Measurements from ENCODE around the gene MRPL41.
"Not testable (repeated sequence)": the region's sequence is repeated elsewhere in the genome, so short reads cannot be mapped to it uniquely, and the experiment has no call there.

MRPL41 gene

DNA sequence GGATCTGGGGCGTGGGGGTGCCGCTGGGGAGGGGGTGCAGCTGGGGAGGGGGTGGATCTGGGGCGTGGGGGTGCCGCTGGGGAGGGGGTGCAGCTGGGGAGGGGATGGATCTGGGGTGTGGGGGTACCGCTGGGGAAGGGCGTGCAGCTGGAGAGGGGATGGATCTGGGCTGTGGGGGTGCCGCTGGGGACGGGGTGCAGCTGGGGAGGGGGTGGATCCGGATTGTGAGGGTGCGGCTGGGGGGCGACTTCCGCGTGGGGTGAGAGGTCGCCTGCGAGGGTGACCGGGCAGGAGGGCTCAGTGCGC lies 768 bp upstream of the MRPL41 start:
- DNase-seq (ENCODE audit: low read depth, low spot score), result not testable (repeated sequence)
- peak overlapping the region; percentile 60 for H3K27ac ChIP-seq

DNA sequence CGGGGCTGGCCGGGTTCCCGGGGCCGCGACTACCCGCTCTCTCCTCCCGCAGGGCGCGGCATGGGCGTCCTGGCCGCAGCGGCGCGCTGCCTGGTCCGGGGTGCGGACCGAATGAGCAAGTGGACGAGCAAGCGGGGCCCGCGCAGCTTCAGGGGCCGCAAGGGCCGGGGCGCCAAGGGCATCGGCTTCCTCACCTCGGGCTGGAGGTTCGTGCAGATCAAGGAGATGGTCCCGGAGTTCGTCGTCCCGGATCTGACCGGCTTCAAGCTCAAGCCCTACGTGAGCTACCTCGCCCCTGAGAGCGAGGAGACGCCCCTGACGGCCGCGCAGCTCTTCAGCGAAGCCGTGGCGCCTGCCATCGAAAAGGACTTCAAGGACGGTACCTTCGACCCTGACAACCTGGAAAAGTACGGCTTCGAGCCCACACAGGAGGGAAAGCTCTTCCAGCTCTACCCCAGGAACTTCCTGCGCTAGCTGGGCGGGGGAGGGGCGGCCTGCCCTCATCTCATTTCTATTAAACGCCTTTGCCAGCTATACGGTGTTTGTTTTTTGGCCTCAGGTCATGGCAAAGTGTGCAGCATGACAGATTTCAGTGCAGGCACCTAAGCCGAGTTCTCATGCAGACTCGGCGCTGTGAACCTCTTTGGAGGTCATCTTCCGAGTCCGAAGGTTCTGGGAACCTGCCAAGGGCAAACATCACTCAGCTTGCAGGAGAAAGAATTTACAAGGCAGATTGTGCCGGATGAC lies 516 bp downstream of the MRPL41 start:
- no peak for DNase-seq (ENCODE audit: low read depth, low spot score)
- H3K27ac ChIP-seq, result peak overlapping the region; percentile 60

DNA sequence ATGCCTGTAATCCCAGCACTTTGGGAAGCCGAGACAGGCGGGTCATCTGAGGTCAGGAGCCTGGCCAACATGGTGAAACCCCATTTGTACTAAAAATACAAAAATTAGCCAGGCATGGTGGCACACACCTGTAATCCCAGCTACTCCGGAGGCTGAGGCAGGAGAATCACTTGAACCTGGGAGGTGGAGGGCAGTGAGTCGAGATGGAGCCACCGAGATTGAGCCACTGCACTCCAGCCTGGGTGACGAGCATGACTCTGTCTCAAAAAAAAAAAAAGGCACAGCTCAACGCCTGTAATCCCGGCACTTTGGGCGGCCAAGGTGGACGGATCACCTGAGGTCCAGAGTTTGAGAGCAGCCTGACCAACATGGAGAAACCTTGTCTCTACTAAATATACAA lies 2.0 kb downstream of the MRPL41 start:
- not testable (repeated sequence) for DNase-seq (ENCODE audit: low read depth, low spot score); H3K27ac ChIP-seq

DNA sequence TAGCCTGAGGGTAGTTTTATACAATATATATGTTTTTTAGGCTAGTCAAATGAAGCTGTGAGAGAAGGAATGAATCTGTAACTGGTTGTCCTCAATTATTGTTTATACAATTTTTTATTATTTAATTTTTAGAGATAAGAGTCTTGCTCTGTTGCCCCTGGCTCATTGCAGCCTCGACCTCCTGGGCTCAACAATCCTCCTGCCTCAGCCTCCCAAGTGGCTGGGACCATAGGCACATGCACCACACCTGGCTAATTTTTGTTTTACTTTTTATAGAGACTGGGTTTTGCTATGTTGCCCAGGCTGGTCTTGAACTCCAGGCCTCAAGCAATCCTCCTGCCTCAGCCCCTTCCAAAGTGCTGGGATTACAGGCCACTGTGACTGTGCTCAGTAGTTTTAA lies 2.7 kb downstream of the MRPL41 start:
- no peak overlapping the region for H3K27ac ChIP-seq
- no peak for DNase-seq (ENCODE audit: low read depth, low spot score)

DNA sequence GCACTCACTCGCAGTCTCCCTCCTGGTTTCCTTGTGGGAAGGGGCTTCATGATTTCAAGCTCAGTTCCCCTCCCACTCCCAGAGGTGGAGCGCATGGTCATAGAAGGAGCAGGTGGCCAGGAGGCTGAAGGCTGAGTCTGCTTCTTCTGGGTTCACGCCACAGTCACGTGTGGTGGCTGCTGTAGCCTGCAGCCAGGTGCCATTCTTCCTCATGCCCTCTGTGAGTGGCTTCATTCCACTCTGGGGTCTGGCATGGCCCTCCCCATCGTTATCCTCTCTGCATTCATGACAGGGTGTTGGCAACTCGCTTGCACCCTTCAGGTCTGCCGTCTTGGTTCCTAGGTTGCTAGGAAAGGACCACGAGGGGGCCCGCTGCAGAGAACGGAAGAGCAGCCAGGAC lies 3.5 kb downstream of the MRPL41 start:
- no peak for DNase-seq (ENCODE audit: low read depth, low spot score)

DNA sequence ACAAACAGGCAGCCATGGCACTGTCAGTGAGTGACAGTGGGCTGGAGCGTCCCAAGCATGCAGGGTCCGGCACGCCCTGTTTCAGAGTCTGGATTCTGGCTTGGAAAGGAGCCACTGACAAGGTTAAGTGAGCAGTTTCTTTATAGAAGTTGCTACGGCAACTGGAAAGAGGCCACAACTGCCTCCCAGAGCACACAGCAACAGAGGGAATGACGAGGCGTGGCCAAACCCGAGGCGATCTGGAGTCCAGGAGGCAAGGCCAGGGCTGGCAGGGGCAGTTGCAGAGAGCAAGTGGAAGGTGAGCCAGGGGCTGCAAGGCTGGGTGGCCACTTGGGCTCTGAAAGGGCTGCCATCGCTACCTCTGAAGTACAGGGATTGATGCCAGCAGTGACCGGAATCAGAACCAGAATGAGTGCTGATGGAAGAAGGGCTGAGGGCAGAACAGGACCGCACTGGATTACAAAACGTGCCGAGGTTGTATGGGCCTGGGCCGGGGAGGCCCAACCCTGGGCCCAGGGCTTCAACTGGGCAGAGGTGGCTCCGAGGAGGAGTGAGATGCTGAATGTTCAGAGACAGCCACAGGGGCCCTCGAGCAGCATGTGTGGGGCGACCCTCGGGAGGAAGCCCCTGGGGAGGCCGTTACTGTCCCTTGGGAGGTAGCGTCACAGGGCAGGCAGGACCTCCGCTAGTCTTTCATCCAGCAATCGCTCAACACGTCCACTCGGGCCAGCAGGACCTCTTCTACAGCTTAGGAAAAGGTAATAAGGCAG lies 4.6 kb downstream of the MRPL41 start:
- no peak overlapping the region for H3K27ac ChIP-seq
- DNase-seq (ENCODE audit: low read depth, low spot score), result no peak

More for the DNA sequence above, 3.5 kb downstream of the MRPL41 start:
- no peak overlapping the region for H3K27ac ChIP-seq

DNA sequence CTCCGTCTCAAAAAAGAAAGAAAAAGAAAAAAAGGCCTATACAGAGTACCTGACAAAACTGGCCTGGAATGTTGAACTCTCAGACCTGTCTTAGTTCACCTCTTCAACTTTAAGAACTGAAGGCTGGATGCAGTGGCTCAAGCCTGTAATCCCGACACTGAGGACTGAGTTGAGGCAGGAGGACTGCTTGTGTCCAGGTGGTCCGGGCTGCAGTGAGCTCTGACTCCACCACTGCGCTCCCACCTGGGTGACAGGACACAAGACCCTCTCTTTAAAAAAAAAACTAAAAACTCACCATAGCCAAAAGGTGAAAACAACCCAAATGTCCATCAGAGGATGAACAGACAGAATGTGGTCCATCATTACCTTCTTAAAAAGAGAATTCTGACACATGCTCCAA lies 6.4 kb downstream of the MRPL41 start:
- DNase-seq (ENCODE audit: low read depth, low spot score), result no peak

DNA sequence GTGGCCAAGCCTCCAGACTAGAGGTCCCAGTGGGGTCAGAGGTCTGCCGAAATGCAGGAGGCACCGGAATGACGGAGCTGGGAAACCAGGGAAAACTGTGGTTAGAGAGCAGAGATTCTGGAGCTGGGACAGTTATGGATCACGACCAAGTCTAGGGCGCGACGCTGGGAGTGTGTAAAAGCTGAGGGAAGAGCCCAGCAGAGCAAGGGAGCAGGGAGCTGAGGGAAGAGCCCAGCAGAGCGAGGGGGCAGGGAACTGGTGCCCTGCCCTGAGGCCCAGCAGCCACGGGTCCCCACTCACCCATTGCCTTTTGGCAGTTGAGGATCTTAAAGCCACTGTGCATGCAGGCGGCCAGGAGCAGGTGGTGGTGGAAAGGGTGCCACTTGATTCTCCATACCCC lies 12.5 kb downstream of the MRPL41 start:
- H3K27ac ChIP-seq, result no peak overlapping the region
- no peak for DNase-seq (ENCODE audit: low read depth, low spot score)

More for the DNA sequence above, 6.4 kb downstream of the MRPL41 start:
- no peak overlapping the region for H3K27ac ChIP-seq

DNA sequence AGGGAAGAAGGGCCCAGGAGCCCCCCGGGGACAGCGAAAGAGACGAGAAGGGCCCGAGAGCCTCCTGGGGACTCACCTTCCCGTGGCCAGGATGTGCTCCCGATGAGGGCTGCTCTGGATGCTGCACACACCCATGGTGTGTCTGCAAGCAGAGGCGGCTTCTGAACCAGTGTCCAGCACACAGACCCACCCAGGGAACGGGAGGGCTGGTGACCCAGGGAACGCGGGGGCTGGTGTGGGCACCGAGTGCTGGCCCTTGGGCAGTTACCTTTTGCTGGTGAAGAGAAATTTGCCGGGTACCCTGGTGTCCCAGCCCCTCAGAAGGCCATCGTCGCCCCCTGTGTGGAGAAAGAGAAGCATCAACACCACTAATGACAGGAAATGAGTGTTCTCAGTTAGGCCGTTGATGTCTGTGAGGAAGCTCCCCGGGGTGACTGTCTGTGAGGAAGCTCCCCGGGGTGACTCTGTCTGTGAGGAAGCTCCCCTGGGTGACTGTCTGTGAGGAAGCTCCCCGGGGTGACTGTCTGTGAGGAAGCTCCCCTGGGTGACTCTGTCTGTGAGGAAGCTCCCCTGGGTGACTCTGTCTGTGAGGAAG lies 13.2 kb downstream of the MRPL41 start:
- DNase-seq (ENCODE audit: low read depth, low spot score), result no peak
- no peak overlapping the region for H3K27ac ChIP-seq

DNA sequence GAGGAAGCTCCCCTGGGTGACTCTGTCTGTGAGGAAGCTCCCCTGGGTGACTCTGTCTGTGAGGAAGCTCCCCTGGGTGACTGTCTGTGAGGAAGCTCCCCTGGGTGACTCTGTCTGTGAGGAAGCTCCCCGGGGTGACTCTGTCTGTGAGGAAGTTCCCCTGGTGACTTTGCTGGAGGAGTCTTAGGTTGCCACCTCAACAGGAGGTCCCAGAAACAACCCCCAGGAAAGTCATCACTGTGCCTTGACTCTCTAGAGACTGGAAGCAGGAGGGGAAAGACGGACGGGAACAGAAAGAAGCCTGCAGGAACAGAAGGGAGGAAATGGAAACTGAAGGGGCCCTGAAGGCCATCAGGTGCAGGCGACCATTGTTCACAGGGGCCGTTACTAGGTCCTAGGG lies 16.8 kb downstream of the MRPL41 start:
- not testable (repeated sequence) for H3K27ac ChIP-seq; DNase-seq (ENCODE audit: low read depth, low spot score)

DNA sequence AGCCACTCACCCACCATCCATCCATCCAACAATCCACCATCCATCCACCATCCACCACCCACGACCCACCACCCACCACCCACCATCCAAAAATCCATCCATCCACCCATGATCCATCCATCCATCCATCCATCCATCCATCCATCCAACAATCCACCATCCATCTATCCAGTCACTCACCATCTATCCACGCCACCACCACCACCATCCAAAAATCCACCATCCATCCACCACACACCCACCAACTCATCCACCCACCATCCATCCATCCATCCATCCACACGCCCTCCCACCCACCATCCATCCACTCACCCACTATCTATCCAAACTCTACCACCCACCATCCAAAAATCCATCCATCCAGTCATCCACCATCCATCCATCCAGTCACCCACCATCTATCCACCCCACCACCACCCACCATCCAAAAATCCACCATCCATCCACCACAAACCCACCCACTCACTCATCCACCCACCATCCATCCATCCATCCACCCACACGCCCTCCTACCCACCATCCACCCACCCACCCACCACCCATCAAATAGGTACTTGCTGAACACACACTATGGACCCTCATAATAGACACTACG lies 18.0 kb downstream of the MRPL41 start:
- no peak for DNase-seq (ENCODE audit: low read depth, low spot score)
- no peak overlapping the region for H3K27ac ChIP-seq

DNA sequence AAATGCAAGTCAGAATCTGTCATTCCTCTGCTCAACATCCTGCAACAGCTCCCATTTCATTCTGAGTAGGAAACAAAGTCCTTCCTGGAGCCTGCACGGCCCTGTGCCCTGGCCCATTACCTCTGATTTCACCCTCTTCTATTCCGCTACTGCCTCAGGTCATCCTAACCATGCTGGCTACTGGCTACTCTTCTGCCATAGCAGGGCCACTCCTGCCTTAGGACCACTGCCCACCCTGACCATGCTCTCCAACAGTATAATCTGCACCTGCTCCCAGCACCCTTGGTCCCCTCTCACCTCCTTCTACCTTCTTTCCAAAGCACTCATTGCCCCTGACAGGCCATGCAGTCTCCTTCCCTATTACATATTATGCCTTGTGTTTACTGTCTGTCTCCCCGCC lies 18.9 kb downstream of the MRPL41 start:
- H3K27ac ChIP-seq, result no peak overlapping the region
- DNase-seq (ENCODE audit: low read depth, low spot score), result no peak

DNA sequence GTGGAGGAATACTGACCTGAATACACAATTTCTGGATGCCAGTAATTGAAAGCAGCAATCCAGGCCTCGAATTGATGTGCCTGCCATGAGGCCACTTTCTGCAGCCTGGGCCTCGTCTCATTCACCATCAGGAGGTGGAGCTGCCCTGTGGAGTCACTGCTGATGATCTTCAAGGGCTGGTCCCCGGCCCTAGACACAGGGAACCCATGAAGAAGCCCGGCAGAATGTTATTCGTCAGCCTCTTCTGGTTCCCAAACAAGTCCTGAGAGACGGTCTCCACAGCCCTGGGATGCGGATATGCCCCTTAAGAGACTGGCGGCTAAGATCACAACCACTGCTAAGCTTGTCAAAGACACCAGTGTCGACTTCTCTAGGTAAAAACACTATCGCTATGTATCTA lies 22.5 kb downstream of the MRPL41 start:
- no peak for DNase-seq (ENCODE audit: low read depth, low spot score)
- H3K27ac ChIP-seq, result no peak overlapping the region

DNA sequence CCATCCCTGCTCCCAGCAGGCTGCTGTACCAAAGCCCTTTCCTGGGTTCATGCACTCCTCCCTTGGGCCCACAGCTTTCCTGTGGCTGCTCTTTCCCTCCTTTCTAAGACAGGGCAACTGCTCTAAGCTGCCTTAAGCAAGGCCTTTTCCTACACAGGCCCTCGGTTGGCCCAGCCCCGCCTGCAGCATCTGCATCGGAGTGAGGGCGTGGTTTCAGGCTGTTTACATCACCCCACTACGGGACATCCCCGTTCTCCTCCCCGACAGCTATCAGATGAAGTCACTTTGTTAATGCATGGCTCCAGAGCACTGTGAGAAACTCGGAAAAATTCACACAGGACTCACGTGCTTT lies 23.7 kb downstream of the MRPL41 start:
- H3K27ac ChIP-seq, result peak overlapping the region; percentile 78
- DNase-seq (ENCODE audit: low read depth, low spot score), result no peak

DNA sequence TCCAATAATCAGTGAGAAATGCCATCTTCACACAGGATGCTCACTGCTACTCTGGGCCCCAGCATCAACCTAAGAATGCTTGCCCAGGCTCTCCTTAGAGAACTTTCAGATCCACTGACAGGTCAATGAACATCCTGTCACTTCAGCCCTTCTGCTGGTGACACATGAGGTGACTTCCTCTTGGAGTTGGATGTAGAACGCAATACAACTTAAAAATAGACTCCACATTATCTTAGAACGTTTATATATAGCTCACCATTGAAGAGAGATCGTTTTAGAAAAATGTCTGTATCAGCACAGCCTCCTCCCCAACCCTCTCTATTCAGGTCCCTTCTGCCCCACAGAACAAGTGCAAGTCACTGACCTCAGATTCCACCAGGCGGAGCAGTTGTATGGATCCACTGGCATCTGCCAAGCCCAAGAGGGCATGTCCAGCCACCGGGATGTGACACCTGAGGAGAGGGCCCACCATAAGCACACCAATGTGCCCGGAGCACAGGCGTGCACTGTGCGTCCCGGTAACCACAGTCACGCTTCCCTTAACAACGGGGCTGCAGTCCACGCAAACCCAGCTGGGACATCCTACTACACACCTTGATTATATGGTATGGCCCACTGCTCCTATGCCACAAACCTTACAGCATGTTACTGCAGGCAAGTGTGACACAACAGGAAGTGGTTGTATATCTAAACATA lies 24.2 kb downstream of the MRPL41 start:
- peak overlapping the region; percentile 78 for H3K27ac ChIP-seq
- DNase-seq (ENCODE audit: low read depth, low spot score), result no peak

DNA sequence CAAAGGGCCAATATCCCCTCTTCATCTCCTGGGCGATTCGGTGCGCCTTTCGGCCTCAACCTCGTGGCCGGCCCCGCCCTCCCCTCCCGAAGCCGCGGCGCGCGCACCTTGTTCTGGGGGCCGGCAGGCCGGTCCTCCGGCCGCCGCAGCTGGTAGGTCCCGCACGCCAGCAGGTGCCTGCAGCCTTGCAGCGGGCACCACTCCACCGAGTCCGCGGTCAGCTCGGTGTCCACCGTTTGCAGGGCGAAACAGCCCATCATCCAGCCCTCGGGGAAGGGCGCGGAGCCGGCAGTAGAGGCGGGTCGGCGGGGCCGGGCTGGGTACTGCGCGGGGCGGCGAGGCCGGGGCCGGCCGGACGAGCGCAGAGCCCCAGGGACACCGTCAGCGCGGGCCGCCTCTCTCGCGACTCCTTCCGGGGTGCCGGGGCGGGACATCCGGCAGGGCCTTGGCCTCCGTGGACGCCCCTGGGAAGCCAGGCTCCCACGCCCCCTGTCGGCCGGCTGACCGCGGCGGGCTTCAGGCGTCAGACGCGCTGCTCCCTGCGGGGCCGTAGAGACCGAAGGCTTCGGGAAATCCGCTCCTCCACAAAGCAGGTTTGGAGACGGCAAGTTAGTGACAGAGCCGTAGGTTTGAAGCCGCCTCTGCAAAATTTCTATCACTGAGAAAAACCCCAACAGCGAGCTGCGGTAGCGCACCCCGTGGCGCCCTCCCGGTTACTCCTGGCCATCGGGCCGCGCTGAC lies 27.0 kb downstream of the MRPL41 start, which contains the start of gene DPH7:
DPH7 (minus strand) TSS at position 408 of the 741 bp plus-strand sequence; CDS start at position 260, 148 bp downstream.
- DNase-seq (ENCODE audit: low read depth, low spot score), result peak; percentile 39
- H3K27ac ChIP-seq, result peak within 1 kb of the TSS; percentile 78

DNA sequence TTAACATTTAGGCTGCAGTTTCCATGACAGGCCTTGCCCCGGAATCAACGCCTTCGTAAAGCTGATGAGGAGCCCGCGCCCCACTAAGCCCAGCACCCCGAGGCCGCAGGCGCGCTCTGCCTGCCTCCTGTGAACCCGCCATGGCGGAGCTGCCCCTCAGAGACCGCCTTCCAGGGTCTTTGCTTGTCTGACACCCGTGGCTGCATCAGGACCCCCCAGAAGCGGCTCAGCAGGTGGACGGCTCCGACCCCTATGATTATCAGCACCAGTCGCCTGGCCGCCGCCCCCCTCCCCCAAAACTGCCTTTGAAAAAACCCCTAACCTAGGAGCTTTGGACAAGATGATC lies 27.6 kb downstream of the MRPL41 start:
- H3K27ac ChIP-seq, result peak overlapping the region; percentile 78
- DNase-seq (ENCODE audit: low read depth, low spot score), result no peak

DNA sequence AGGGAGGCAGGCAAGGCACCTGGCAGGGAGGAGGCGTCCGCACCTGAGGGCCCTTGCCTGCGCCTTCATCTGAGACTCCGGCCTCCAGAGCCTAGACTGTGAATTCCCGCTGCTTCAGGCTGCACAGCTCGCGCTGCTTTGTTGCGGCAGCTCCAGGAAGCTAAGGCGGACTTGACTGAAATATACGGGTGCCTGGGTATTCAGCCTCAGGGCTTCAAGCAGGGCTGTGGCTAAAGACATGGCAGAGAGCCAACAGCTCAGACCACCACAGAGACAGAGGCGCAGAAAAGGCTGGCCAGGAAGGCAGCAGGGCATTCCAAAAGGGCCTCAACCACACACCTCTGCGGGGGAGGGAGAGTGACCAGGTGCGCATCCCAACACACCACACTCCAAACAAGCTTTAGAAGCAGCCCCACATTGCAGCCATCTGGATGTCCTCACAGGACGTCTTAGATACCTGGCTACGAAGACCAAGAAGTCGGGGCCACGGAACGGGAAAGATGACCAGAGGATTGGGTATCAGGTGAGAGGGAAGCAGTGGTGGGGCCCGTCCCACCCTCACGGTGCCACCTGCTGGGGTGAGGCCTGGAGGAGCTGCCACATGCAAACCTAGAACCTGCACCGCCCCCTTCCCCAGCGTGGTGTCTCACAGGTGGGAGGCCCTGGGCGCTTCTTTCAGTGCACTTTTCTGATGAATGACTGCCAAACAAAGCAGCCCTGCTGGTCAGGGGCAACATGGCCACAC lies 28.7 kb downstream of the MRPL41 start:
- no peak for DNase-seq (ENCODE audit: low read depth, low spot score)
- no peak overlapping the region for H3K27ac ChIP-seq

DNA sequence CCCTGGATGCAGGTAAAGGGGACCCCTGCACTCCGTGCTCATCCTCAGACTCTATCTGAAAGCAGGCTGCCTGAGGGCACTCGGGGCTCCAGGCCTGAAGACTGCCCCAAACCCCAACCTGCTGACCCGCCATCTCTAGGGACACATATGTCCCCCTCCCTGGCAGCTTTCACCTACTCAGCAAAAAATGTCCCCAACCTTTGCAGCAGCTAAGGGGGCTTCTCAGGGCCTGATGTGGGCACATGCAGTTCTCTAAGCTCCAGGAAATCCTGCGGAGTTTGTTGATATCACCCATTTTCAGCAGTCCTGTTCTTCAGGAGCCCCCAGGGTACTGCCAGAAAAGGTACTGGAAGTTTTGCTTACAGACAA lies 29.3 kb downstream of the MRPL41 start:
- H3K27ac ChIP-seq, result no peak overlapping the region

More for the DNA sequence above, 29.3 kb downstream of the MRPL41 start:
- no peak for DNase-seq (ENCODE audit: low read depth, low spot score)
